Measurements from ENCODE around the gene CCL1.

The CCL1 gene

GRCh38 chr17:34371405-34372100 is 8.5 kb upstream of the CCL1 start:
- DNase-seq (ENCODE audit: extremely low read depth, low read depth), result no peak

GRCh38 chr17:34370997-34371395 is 8.0 kb upstream of the CCL1 start:
- DNase-seq (ENCODE audit: extremely low read depth, low read depth), result no peak
- TF ChIP-seq CTCF (IDR thresholded peaks at IDR 0.05; ENCODE audit: low read depth, low read length), result no peak

More at GRCh38 chr17:34371405-34372100, 8.5 kb upstream of the CCL1 start:
- TF ChIP-seq CTCF (IDR thresholded peaks at IDR 0.05; ENCODE audit: low read depth, low read length), result no peak

GRCh38 chr17:34370376-34370996 is 7.5 kb upstream of the CCL1 start:
- TF ChIP-seq CTCF (IDR thresholded peaks at IDR 0.05; ENCODE audit: low read depth, low read length), result no peak
- DNase-seq (ENCODE audit: extremely low read depth, low read depth), result no peak

GRCh38 chr17:34369571-34369970 is 6.5 kb upstream of the CCL1 start:
- DNase-seq (ENCODE audit: extremely low read depth, low read depth), result no peak
- no peak for TF ChIP-seq CTCF (IDR thresholded peaks at IDR 0.05; ENCODE audit: low read depth, low read length)

- no peak for TF ChIP-seq CTCF (IDR thresholded peaks at IDR 0.05; ENCODE audit: low read depth, low read length)
- DNase-seq (ENCODE audit: extremely low read depth, low read depth), result no peak
Measured at GRCh38 chr17:34368946-34369500, 6.0 kb upstream of the CCL1 start.

GRCh38 chr17:34368196-34368945 is 5.3 kb upstream of the CCL1 start:
- no peak for TF ChIP-seq CTCF (IDR thresholded peaks at IDR 0.05; ENCODE audit: low read depth, low read length)
- no peak for DNase-seq (ENCODE audit: extremely low read depth, low read depth)

All from AG09319 (cell line).